ENCODE measurements around the gene ACSM6. TPM values are rescaled to one million over a fixed set of nuclear protein-coding genes. Genes with fewer than 3 reads are reported as not detected.
"Not testable (repeated sequence)": the region's sequence is repeated elsewhere in the genome, so short reads cannot be mapped to it uniquely, and the experiment has no call there.

ACSM6 gene
- total RNA-seq, 1 experiment from 2014 or later: not detected

DNA sequence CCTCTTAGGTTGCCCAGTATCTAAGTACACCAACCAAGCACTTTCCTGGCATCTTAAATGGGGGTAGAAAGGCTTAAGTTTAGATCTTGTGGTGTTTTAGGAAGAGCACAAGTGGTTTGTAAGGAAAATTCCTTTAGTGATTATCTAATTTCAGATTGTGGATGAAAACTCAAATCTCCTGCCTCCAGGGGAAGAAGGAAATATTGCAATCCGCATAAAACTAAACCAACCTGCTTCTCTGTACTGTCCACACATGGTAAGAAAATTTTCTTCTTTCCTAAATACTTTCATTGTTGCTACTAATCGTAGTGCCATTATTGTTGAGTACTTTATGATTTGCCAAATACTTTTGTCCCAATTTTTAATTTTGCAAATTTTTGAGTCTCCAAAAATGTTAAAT is 31.1 kb downstream of the ACSM6 start:
- Mint-ChIP-seq H3K36me3 (ENCODE audit: insufficient read depth in 1 of 3, low read depth in 3 of 3) (peaks cover 4 to 38% (median 15%) of the 10 kb centered on the region in 3 experiments), H3K27me3 (ENCODE audit: low read depth) (no peaks in the 10 kb centered on the region), H3K4me3 (no peak overlapping the region), H3K4me1 (peaks cover 41 to 43% of the 10 kb centered on the region in 2 experiments), H3K9me3 (peaks cover 6 to 12% of the 10 kb centered on the region in 2 experiments; a peak in 4 of 5 replicates), H3K27ac (no peak overlapping the region)
- DNase-seq: no peak
- H3K27ac ChIP-seq (ENCODE audit: insufficient read length, low read depth, low read length): no peak overlapping the region
- H2AK5ac ChIP-seq (ENCODE audit: insufficient read length, low read length): no peak overlapping the region
- H3K23ac ChIP-seq (ENCODE audit: insufficient read length, low read depth, low read length): no peak overlapping the region
- H3K4me2 ChIP-seq (ENCODE audit: insufficient read depth, insufficient read length, low read length): no peak overlapping the region
- no peak overlapping the region for H3K56ac ChIP-seq (ENCODE audit: insufficient read length, low read depth, low read length)
- H4K20me1 ChIP-seq (ENCODE audit: control insufficient read depth, insufficient read depth, insufficient read length): no peaks in the 10 kb centered on the region
- no peak overlapping the region for H2BK20ac ChIP-seq (ENCODE audit: low read depth, low read length, poor library complexity, severe bottlenecking)
- H3T11ph ChIP-seq (ENCODE audit: low read length): no peak overlapping the region
- WGBS (ENCODE audit: extremely low coverage, insufficient read length, low lambda C conversion rate): no CpG with 5 or more reads among the region's 2 CpGs
- no peak overlapping the region for H4K91ac ChIP-seq (ENCODE audit: insufficient read length, low read depth, low read length)
- no peak overlapping the region for H3K4ac ChIP-seq (ENCODE audit: low read depth, low read length)
- no peak overlapping the region for H2BK5ac ChIP-seq (ENCODE audit: insufficient read length, low read length)
- H2BK15ac ChIP-seq (ENCODE audit: low read depth, low read length): 0 out of 2 replicates have a peak overlapping the region, but pooled peaks have one; percentile 98
- no peaks in the 10 kb centered on the region for H3K79me2 ChIP-seq (ENCODE audit: insufficient read depth, low read length)
- no peak overlapping the region for H3K9ac ChIP-seq (ENCODE audit: extremely low read depth, insufficient read length, low read length)
- no peaks in the 10 kb centered on the region for H3K79me1 ChIP-seq (ENCODE audit: insufficient read depth, low read depth, low read length, poor library complexity, severe bottlenecking)
- peaks cover 3% of the 10 kb centered on the region for H3K23me2 ChIP-seq (ENCODE audit: insufficient read length, low read depth, low read length, poor library complexity, severe bottlenecking)
- TF ChIP-seq, protein P1, sequence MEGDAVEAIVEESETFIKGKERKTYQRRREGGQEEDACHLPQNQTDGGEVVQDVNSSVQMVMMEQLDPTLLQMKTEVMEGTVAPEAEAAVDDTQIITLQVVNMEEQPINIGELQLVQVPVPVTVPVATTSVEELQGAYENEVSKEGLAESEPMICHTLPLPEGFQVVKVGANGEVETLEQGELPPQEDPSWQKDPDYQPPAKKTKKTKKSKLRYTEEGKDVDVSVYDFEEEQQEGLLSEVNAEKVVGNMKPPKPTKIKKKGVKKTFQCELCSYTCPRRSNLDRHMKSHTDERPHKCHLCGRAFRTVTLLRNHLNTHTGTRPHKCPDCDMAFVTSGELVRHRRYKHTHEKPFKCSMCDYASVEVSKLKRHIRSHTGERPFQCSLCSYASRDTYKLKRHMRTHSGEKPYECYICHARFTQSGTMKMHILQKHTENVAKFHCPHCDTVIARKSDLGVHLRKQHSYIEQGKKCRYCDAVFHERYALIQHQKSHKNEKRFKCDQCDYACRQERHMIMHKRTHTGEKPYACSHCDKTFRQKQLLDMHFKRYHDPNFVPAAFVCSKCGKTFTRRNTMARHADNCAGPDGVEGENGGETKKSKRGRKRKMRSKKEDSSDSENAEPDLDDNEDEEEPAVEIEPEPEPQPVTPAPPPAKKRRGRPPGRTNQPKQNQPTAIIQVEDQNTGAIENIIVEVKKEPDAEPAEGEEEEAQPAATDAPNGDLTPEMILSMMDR (conservative IDR thresholded peaks at IDR 0.05): no peak
- no peak overlapping the region for H3K14ac ChIP-seq (ENCODE audit: insufficient read depth, low read length)
- peaks cover 8% of the 10 kb centered on the region; the same call in 1 of the 2 replicates for H3K4me1 ChIP-seq (ENCODE audit: insufficient read depth, low read length)
- no peak overlapping the region for H3K18ac ChIP-seq (ENCODE audit: insufficient read length, low read depth, low read length)
- no peak overlapping the region for H4K5ac ChIP-seq (ENCODE audit: insufficient read length, low read depth, low read length)
- H2BK12ac ChIP-seq (ENCODE audit: insufficient read length, low read depth, low read length): peak overlapping the region; percentile 70
- no peak overlapping the region for H2AFZ ChIP-seq (ENCODE audit: low read length)
- no peaks in the 10 kb centered on the region for H3K27me3 ChIP-seq (ENCODE audit: insufficient read depth, low read length)
- no peak overlapping the region for H2BK120ac ChIP-seq (ENCODE audit: low read depth, low read length, poor library complexity, severe bottlenecking)
- H4K8ac ChIP-seq (replicated peaks; ENCODE audit: insufficient read length, low read depth, low read length): no peak overlapping the region
- no peaks in the 10 kb centered on the region for H3K9me3 ChIP-seq (ENCODE audit: control insufficient read depth, low read depth, low read length)

DNA sequence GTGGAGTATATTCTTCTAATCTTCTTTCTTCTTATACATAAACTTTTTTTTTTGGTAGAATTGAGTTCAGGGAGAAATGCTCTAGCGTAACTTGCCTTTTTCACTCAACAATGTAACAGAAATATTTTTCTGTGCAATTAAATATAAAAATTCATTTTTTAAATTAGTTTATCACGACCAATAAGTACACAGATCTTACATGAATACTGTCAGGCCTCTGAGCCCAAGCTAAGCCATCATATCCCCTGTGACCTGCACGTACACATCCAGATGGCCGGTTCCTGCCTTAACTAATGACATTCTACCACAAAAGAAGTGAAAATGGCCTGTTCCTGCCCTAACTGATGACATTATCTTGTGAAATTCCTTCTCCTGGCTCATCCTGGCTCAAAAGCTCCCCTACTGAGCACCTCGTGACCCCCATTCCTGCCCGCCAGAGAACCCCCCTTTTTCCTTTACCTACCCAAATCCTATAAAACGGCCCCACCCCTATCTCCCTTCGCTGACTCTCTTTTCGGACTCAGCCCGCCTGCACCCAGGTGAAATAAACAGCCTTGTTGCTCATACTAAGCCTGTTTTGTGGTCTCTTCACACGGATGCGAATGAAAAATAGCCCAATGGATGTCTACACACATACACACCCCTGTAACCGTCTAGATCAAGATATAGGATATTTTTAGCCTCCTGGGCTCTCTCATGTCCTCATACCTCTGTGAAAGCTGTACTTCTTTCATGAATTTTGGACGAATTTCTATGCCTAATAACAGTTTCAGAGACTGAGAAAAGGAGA is 35.1 kb downstream of the ACSM6 start:
- not testable (repeated sequence) for H4K20me1 ChIP-seq (ENCODE audit: control insufficient read depth, insufficient read depth, insufficient read length); H3K79me2 ChIP-seq (ENCODE audit: insufficient read depth, low read length); H4K91ac ChIP-seq (ENCODE audit: insufficient read length, low read depth, low read length); DNase-seq; H3K79me1 ChIP-seq (ENCODE audit: insufficient read depth, low read depth, low read length, poor library complexity, severe bottlenecking); H3K9me3 ChIP-seq (ENCODE audit: control insufficient read depth, low read depth, low read length); H3K27me3 Mint-ChIP-seq (ENCODE audit: low read depth); H2BK20ac ChIP-seq (ENCODE audit: low read depth, low read length, poor library complexity, severe bottlenecking); H2AFZ ChIP-seq (ENCODE audit: low read length); H3K23ac ChIP-seq (ENCODE audit: insufficient read length, low read depth, low read length); H2BK15ac ChIP-seq (ENCODE audit: low read depth, low read length); H3K27me3 ChIP-seq (ENCODE audit: insufficient read depth, low read length)
- H2BK12ac ChIP-seq (ENCODE audit: insufficient read length, low read depth, low read length): peak overlapping the region; percentile 96
- Mint-ChIP-seq H3K27ac (peak overlapping the region; percentile 98 to 100 (median 98)), H3K36me3 (ENCODE audit: insufficient read depth in 1 of 3, low read depth in 3 of 3) (peaks cover 9 to 31% (median 13%) of the 10 kb centered on the region in 3 experiments), H3K4me1 (peaks cover 42% of the 10 kb centered on the region in 2 experiments), H3K9me3 (peaks cover 6 to 17% of the 10 kb centered on the region in 2 experiments; a peak in 4 of 5 replicates), H3K4me3 (peak overlapping the region; percentile 55 to 57)
- peak overlapping the region; percentile 91 for H3K4me2 ChIP-seq (ENCODE audit: insufficient read depth, insufficient read length, low read length)
- H3K4ac ChIP-seq (ENCODE audit: low read depth, low read length): peak overlapping the region; percentile 74; the same call in 1 of the 2 replicates
- WGBS (ENCODE audit: extremely low coverage, insufficient read length, low lambda C conversion rate): no CpG with 5 or more reads among the region's 14 CpGs
- peak overlapping the region; percentile 100 for H3K27ac ChIP-seq (ENCODE audit: insufficient read length, low read depth, low read length)
- peak overlapping the region; percentile 69 for H2BK120ac ChIP-seq (ENCODE audit: low read depth, low read length, poor library complexity, severe bottlenecking)
- peaks cover 11% of the 10 kb centered on the region; the same call in 1 of the 2 replicates for H3K4me1 ChIP-seq (ENCODE audit: insufficient read depth, low read length)
- H3K18ac ChIP-seq (ENCODE audit: insufficient read length, low read depth, low read length): peak overlapping the region; percentile 87
- H2AK5ac ChIP-seq (ENCODE audit: insufficient read length, low read length): peak overlapping the region; percentile 76
- H3K9ac ChIP-seq (ENCODE audit: extremely low read depth, insufficient read length, low read length): peak overlapping the region; percentile 86
- peak overlapping the region; percentile 99 for H2BK5ac ChIP-seq (ENCODE audit: insufficient read length, low read length)
- H3K14ac ChIP-seq (ENCODE audit: insufficient read depth, low read length): peak overlapping the region; percentile 16; the same call in 1 of the 2 replicates
- H3T11ph ChIP-seq (ENCODE audit: low read length): peak overlapping the region; percentile 92
- peak overlapping the region; percentile 100 for H3K56ac ChIP-seq (ENCODE audit: insufficient read length, low read depth, low read length)
- peak overlapping the region; percentile 74 for H4K8ac ChIP-seq (replicated peaks; ENCODE audit: insufficient read length, low read depth, low read length)
- peaks cover 11% of the 10 kb centered on the region for H3K23me2 ChIP-seq (ENCODE audit: insufficient read length, low read depth, low read length, poor library complexity, severe bottlenecking)
- H4K5ac ChIP-seq (ENCODE audit: insufficient read length, low read depth, low read length): peak overlapping the region; percentile 94
